Central memory CD8-positive, alpha-beta T cell (primary cell): ENCODE data around the gene DMPK.

Experiments used
- ATAC-seq: fragments of 150-1000 bp; cut with Tn5 transposase; replicated peaks from 2 replicates; pipeline ENCODE4 v1.10.0; 2022; ENCODE audit warnings: mild to moderate bottlenecking, moderate FRiP score, moderate number of reproducible peaks; ENCODE audit not compliant: poor library complexity, severe bottlenecking; ENCODE audit errors: extremely low read depth
- DNase-seq, 2 donors: peaks; one replicate each; pipeline ENCODE4 v3.0.0; 2021; ENCODE audit warnings: low spot score in 2 of 2
- H3K27ac Mint-ChIP-seq: one replicate; pipeline ENCODE4 v1.8.0; 2022; ENCODE audit warnings: low read depth, mild to moderate bottlenecking, moderate library complexity, mixed read lengths
- H3K27me3 Mint-ChIP-seq: one replicate; pipeline ENCODE4 v1.8.0; 2022; ENCODE audit warnings: mixed read lengths
- H3K36me3 Mint-ChIP-seq: one replicate; pipeline ENCODE4 v1.8.0; 2022; ENCODE audit warnings: mild to moderate bottlenecking, moderate library complexity, mixed read lengths; ENCODE audit not compliant: insufficient read depth
- H3K4me1 Mint-ChIP-seq: one replicate; pipeline ENCODE4 v1.8.0; 2022; ENCODE audit warnings: mixed read lengths
- H3K4me3 Mint-ChIP-seq: one replicate; pipeline ENCODE4 v1.8.0; 2022; ENCODE audit warnings: mild to moderate bottlenecking, moderate library complexity, mixed read lengths
- H3K9me3 Mint-ChIP-seq: one replicate; pipeline ENCODE4 v1.8.0; 2022; ENCODE audit warnings: mixed read lengths

Gene DMPK

GRCh38 chr19:45790942-45791341 lies 8.7 kb upstream of the DMPK start:
- H3K4me3 Mint-ChIP-seq, result peak overlapping the region; percentile 85
- peaks cover 48% of the 10 kb centered on the region for H3K4me1 Mint-ChIP-seq
- H3K36me3 Mint-ChIP-seq, result peaks cover 23% of the 10 kb centered on the region
- H3K27ac Mint-ChIP-seq, result peak overlapping the region; percentile 49
- DNase-seq (no peak), ATAC-seq (peak; percentile 16)
- peaks cover 10% of the 10 kb centered on the region for H3K27me3 Mint-ChIP-seq
- H3K9me3 Mint-ChIP-seq, result no peaks in the 10 kb centered on the region

GRCh38 chr19:45789035-45789786 lies 6.9 kb upstream of the DMPK start:
- H3K9me3 Mint-ChIP-seq, result no peaks in the 10 kb centered on the region
- no peak for DNase-seq
- ATAC-seq, result no peak
- no peaks in the 10 kb centered on the region for H3K27me3 Mint-ChIP-seq
- H3K4me3 Mint-ChIP-seq, result no peak overlapping the region
- peaks cover 23% of the 10 kb centered on the region for H3K36me3 Mint-ChIP-seq
- no peak overlapping the region for H3K27ac Mint-ChIP-seq
- H3K4me1 Mint-ChIP-seq, result peaks cover 48% of the 10 kb centered on the region

- H3K9me3 Mint-ChIP-seq, result no peaks in the 10 kb centered on the region
- DNase-seq (no peak), ATAC-seq (no peak)
- no peak overlapping the region for H3K4me3 Mint-ChIP-seq
- H3K27ac Mint-ChIP-seq, result no peak overlapping the region
- H3K27me3 Mint-ChIP-seq, result no peaks in the 10 kb centered on the region
- H3K4me1 Mint-ChIP-seq, result peaks cover 27% of the 10 kb centered on the region
- peaks cover 17% of the 10 kb centered on the region for H3K36me3 Mint-ChIP-seq
These were observed 4.2 kb upstream of the DMPK start for GRCh38 chr19:45786533-45786894.

GRCh38 chr19:45785781-45786532 lies 3.7 kb upstream of the DMPK start:
- Mint-ChIP-seq H3K36me3 (peaks cover 17% of the 10 kb centered on the region), H3K27ac (no peak overlapping the region), H3K9me3 (no peaks in the 10 kb centered on the region), H3K27me3 (no peaks in the 10 kb centered on the region), H3K4me1 (peaks cover 23% of the 10 kb centered on the region), H3K4me3 (no peak overlapping the region)
- ATAC-seq (no peak), DNase-seq (no peak)

- no peaks in the 10 kb centered on the region for H3K27me3 Mint-ChIP-seq
- peaks cover 19% of the 10 kb centered on the region for H3K36me3 Mint-ChIP-seq
- no peak overlapping the region for H3K4me3 Mint-ChIP-seq
- H3K4me1 Mint-ChIP-seq, result peaks cover 23% of the 10 kb centered on the region
- H3K9me3 Mint-ChIP-seq, result no peaks in the 10 kb centered on the region
- no peak overlapping the region for H3K27ac Mint-ChIP-seq
- ATAC-seq, result no peak
- DNase-seq, result no peak
These were observed 2.8 kb upstream of the DMPK start for GRCh38 chr19:45785097-45785496.

GRCh38 chr19:45784096-45784495 lies 1.8 kb upstream of the DMPK start:
- ATAC-seq, result no peak
- Mint-ChIP-seq H3K4me1 (peaks cover 30% of the 10 kb centered on the region), H3K27me3 (peaks cover 4% of the 10 kb centered on the region), H3K4me3 (no peak overlapping the region), H3K9me3 (no peaks in the 10 kb centered on the region), H3K36me3 (peaks cover 13% of the 10 kb centered on the region), H3K27ac (no peak overlapping the region)
- DNase-seq, result no peak

GRCh38 chr19:45782820-45783785 lies 813 bp upstream of the DMPK start:
- H3K4me3 Mint-ChIP-seq, result no peak overlapping the region
- H3K27me3 Mint-ChIP-seq, result peaks cover 9% of the 10 kb centered on the region

GRCh38 chr19:45781214-45782161 lies 802 bp downstream of the DMPK start:
- H3K4me1 Mint-ChIP-seq, result peaks cover 27% of the 10 kb centered on the region
- H3K9me3 Mint-ChIP-seq, result no peaks in the 10 kb centered on the region
- H3K36me3 Mint-ChIP-seq, result peaks cover 5% of the 10 kb centered on the region
- peaks cover 9% of the 10 kb centered on the region for H3K27me3 Mint-ChIP-seq
- no peak for DNase-seq
- peak overlapping the region; percentile 87 for H3K27ac Mint-ChIP-seq
- H3K4me3 Mint-ChIP-seq, result no peak overlapping the region
- no peak for ATAC-seq

More at GRCh38 chr19:45782820-45783785, 813 bp upstream of the DMPK start:
- Mint-ChIP-seq H3K36me3 (peaks cover 11% of the 10 kb centered on the region), H3K4me1 (peaks cover 29% of the 10 kb centered on the region), H3K9me3 (no peaks in the 10 kb centered on the region), H3K27ac (no peak overlapping the region)
- ATAC-seq (no peak), DNase-seq (no peak)

- Mint-ChIP-seq H3K4me1 (peaks cover 27% of the 10 kb centered on the region), H3K27me3 (peaks cover 9% of the 10 kb centered on the region), H3K4me3 (no peak overlapping the region), H3K27ac (peak overlapping the region; percentile 87), H3K36me3 (peaks cover 5% of the 10 kb centered on the region), H3K9me3 (no peaks in the 10 kb centered on the region)
- DNase-seq (no peak), ATAC-seq (no peak)
These were observed 1.7 kb downstream of the DMPK start for GRCh38 chr19:45780448-45781213.

- H3K4me1 Mint-ChIP-seq, result peaks cover 27% of the 10 kb centered on the region
- no peak for DNase-seq
- peaks cover 9% of the 10 kb centered on the region for H3K27me3 Mint-ChIP-seq
- H3K9me3 Mint-ChIP-seq, result no peaks in the 10 kb centered on the region
- H3K27ac Mint-ChIP-seq, result no peak overlapping the region
- peaks cover 5% of the 10 kb centered on the region for H3K36me3 Mint-ChIP-seq
- ATAC-seq, result no peak
- peak overlapping the region; percentile 72 for H3K4me3 Mint-ChIP-seq
These were observed 2.2 kb downstream of the DMPK start for GRCh38 chr19:45780146-45780447.
